Measurements from ENCODE around the gene NHSL2. TPM values are rescaled to one million over a fixed set of nuclear protein-coding genes. Genes with fewer than 3 reads are reported as not detected.

The NHSL2 gene
- total and polyA plus RNA-seq, 7 donors, result 0.30 to 4.4 (median 1.9) TPM

GRCh38 chrX:72038868-72039267, 128.2 kb downstream of the NHSL2 start:
- no peaks in the 10 kb centered on the region for H3K36me3 ChIP-seq (ENCODE audit: insufficient read depth in 1 of 2, low read depth in 1 of 2)
- H3K4me1 ChIP-seq, result no peaks in the 10 kb centered on the region
- no peak for TF ChIP-seq CTCF (IDR thresholded peaks at IDR 0.05)
- H3K27me3 ChIP-seq (ENCODE audit: insufficient read depth in 3 of 3, low read length in 2 of 3), result peaks cover 0 to 17% (median 0%) of the 10 kb centered on the region in 3 donors
- H3K27ac ChIP-seq, result no peak overlapping the region
- no peak overlapping the region for H3K4me3 ChIP-seq
- ATAC-seq (no peak), DNase-seq (no peak)
- intact Hi-C loops (cut with DNase I), result no loop called here
- H3K9me3 ChIP-seq, result no peaks in the 10 kb centered on the region
- WGBS, 3 donors, result 67 to 93% (median 88%) methylated on average over 2 of the region's 2 CpGs

GRCh38 chrX:72040506-72040905, 129.9 kb downstream of the NHSL2 start:
- no peaks in the 10 kb centered on the region for H3K4me1 ChIP-seq
- H3K9me3 ChIP-seq, result no peaks in the 10 kb centered on the region
- 45 to 54% (median 47%) methylated on average over 5 of the region's 5 CpGs for WGBS, 3 donors
- H3K27ac ChIP-seq, result no peak overlapping the region
- DNase-seq (no peak), ATAC-seq (no peak)
- intact Hi-C loops (cut with DNase I), result no loop called here
- H3K27me3 ChIP-seq (ENCODE audit: insufficient read depth in 3 of 3, low read length in 2 of 3), result peaks cover 0 to 13% (median 0%) of the 10 kb centered on the region in 3 donors
- no peak overlapping the region for H3K4me3 ChIP-seq
- H3K36me3 ChIP-seq (ENCODE audit: insufficient read depth in 1 of 2, low read depth in 1 of 2), result no peaks in the 10 kb centered on the region
- TF ChIP-seq CTCF (IDR thresholded peaks at IDR 0.05), result no peak

GRCh38 chrX:72041176-72041575, 130.5 kb downstream of the NHSL2 start:
- TF ChIP-seq CTCF (IDR thresholded peaks at IDR 0.05), result no peak
- ATAC-seq (no peak), DNase-seq (no peak)
- Histone ChIP-seq H3K27me3 (ENCODE audit: insufficient read depth in 3 of 3, low read length in 2 of 3) (peaks cover 0 to 9% (median 0%) of the 10 kb centered on the region in 3 donors), H3K27ac (no peak overlapping the region), H3K9me3 (no peaks in the 10 kb centered on the region), H3K4me3 (no peak overlapping the region), H3K36me3 (ENCODE audit: insufficient read depth in 1 of 2, low read depth in 1 of 2) (no peaks in the 10 kb centered on the region), H3K4me1 (no peaks in the 10 kb centered on the region)
- intact Hi-C loops (cut with DNase I), result no loop called here
- 32 to 56% (median 35%) methylated on average over 6 of the region's 6 CpGs for WGBS, 3 donors

DNA sequence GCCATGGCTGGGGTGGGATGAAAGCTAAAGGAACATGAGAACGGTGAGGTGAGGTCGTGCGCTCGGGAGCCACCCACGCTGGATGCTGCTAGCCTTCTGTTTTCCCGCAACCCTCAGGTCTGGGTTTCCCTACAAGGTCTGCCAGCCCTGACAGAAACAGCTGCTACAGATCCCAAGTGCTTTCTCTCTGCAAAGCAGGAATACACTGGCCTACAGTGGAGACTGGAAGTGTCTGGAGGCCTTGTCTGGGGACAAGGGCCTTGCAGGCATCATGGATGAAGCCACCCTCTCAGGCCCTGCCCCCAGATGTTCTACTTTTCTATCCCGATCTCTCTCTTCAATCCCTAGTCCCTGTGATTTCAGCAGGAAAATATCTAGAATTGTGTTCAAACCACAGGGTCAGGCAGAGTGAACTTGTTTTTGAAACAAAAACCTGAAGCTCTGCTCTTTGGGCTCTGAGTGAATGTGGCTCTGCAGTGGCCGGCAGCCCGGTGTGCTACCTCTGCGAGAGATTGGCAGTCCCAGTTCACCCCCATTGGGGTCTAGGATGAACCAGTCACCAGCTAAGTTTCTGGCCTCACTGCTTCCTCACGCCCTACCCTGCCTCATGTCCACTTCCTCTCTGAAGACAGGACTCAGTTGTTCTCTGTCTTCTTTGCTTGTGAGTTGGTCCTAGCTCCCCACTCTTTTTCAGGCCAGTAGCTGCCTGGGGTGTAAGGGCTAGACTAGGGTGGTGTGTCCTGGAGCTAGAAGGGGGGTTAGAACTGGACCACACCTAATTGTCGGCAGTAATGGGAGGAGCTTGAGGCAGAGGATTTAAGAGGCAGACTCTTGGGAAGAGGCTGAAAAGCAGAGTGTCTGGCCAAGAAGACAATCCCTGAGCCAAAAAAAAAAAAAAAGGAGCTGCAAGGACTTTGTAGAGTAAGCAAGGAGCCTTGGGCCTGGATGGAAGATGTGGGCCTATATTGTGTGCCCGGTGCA, 131.5 kb downstream of the NHSL2 start:
- no peak for ATAC-seq

More for the DNA sequence above, 131.5 kb downstream of the NHSL2 start:
- no peak for DNase-seq
- WGBS, 3 donors, result 59 to 67% (median 66%) methylated on average over 13 of the region's 13 CpGs
- intact Hi-C loops (cut with DNase I), result no loop called here
- no peak for TF ChIP-seq CTCF (IDR thresholded peaks at IDR 0.05)
- Histone ChIP-seq H3K27ac (no peak overlapping the region), H3K36me3 (ENCODE audit: insufficient read depth in 1 of 2, low read depth in 1 of 2) (no peaks in the 10 kb centered on the region), H3K9me3 (no peaks in the 10 kb centered on the region), H3K4me3 (no peak overlapping the region), H3K4me1 (no peaks in the 10 kb centered on the region), H3K27me3 (ENCODE audit: insufficient read depth in 3 of 3, low read length in 2 of 3) (peaks cover 0 to 9% (median 0%) of the 10 kb centered on the region in 3 donors)
